GM19452 (cell line): ENCODE measurements around the gene PCDHGC4.

Experiments
- ATAC-seq: cut with Tn5 transposase; IDR thresholded peaks from one replicate; pipeline ENCODE4 v1.9.1; 2021; ENCODE audit not compliant: unreplicated experiment

Gene PCDHGC4

DNA sequence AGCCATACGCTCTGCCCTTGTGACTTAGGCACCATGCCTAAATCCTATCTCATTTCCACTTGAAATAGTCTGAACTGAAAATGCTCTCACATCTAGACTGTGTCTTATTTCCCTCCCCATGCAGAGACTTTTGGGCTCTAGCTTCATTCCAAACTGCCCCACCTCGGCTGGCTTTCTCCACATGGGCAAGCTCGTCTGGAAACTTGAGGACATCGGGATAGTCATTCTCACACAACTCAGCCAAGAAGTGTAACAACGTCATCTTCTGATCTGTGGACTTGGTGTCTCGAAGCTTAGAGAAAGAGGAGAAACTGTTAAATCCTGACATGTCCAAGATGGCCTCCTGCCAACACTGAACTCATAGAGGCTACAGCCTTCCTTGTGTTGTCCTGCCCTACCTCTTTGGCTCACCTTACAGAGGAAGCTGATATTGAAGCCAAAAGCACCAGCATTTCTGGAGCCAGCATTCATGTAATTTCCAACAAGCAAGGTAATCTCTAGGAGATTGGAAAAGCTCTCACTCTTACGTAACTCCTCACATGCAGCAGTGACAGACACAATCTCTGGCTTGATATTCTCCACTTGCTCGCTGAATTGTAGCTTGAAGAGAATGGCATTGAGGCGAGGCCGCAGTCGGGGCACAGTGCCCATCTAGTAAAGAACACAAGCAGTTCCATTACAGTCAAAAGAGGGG is 43.6 kb downstream of the PCDHGC4 start:
- no peak for ATAC-seq

DNA sequence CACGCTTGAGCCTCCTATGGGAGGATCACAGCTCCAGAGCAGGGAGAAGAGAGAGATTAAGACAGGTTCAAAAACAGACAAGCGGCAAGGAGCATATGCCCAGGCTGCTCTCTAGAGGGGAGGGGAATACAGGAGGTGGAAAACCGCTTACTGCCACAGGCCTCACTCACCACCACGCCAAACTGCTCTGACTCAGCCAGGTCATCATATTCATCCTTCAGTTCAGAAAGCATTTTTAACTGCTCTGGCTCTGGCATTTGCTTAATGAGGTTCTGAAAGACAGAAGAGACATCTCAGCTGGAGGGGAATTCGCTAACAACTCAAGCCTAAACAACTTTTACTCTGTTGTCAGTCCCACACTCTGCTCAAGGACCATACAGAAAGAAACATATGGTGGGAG is 44.2 kb downstream of the PCDHGC4 start:
- ATAC-seq = no peak

DNA sequence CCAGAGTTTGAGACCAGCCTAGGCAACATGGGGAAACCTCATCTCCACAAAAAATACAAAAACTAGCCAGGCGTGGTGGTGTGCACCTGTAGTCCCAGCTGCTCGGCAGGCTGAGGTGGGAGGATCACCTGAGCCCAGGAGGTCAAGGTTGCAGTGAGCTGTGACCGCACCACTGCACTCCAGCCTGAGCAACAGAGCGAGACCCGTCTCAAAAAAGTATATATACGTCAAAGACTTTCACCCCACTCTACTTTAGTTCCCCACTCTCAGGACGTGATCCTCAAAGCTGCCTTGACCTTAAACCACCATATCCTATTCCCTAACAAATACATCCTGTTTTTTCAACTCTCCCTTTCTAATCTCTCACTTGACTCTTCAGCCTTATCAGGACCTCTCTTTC is 45.0 kb downstream of the PCDHGC4 start:
- ATAC-seq = peak; percentile 52

DNA sequence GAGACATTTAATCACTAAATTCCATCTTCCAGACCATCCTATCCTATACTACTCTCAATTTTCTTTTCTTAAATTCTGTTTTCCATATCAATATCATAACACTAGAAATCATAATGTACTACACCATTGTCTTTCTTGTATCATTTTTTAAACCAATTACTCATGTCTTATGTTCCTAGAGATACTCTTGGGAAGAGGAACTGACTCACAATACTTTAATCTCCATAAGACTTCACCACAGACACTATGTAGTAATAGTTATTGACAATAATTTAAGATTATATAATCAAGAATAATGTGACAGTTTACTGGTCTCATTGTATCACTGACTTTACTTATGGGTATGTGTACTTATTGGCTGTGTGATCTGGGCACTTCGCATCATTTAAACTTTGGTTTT is 47.9 kb downstream of the PCDHGC4 start:
- ATAC-seq = no peak

DNA sequence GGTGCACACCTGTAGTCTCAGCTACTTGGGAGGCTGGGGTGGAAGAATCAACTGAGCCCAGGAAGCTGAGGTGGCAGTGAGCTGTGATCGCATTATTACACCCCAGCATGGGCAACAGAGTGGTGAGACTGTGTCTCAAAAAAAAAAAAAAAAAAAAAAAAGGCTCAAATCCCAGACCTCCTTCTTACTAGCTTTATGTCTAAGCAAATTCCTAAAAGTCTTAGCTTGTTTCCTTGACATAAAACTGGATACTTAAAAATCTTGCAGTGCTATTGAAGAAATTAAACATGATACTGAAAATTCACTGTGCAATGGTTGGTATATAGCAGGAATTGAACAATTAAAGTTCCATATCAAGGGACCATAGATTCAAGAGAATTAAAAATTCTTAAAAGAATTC is 49.1 kb downstream of the PCDHGC4 start:
- ATAC-seq = no peak

DNA sequence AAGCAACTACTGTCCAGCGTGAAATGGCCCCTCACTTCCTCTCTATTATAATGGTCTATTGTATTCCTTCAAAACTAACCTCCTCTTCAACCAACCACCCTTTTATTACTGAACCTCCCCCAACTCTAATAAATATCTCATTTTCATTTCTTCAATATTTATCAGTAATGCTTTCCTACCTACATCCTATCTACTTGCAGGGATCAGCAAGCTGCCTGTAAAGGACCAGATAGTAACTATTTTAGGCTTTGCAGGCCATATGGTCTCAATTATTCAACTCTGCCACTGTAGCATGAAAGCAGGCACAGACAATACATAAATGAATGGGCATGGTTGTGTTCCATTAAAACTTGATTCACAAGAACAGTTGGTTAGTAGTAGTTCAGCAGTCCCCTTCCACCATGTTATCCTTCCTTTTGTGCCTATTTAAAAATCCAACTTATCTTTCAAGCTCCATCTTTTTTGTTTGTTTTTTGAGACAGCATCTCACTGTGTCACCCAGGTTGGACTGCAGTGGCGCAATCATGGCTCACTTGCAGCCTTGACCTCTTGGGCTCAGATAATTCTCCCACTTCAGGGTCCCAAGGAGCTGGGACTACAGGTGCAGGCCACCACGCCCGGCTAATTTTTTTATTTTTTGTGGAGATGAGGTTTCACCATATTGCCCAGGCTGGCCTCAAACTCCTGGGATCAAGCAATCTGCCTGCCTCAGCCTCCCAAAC is 49.8 kb downstream of the PCDHGC4 start:
- ATAC-seq = no peak
